ENCODE data around the gene RNF157. TPM values are rescaled to one million over a fixed set of nuclear protein-coding genes. Genes with fewer than 3 reads are reported as not detected.

The RNF157 gene
- total and polyA plus RNA-seq, 8 donors: 0.95 to 41.4 (median 4.5) TPM

DNA sequence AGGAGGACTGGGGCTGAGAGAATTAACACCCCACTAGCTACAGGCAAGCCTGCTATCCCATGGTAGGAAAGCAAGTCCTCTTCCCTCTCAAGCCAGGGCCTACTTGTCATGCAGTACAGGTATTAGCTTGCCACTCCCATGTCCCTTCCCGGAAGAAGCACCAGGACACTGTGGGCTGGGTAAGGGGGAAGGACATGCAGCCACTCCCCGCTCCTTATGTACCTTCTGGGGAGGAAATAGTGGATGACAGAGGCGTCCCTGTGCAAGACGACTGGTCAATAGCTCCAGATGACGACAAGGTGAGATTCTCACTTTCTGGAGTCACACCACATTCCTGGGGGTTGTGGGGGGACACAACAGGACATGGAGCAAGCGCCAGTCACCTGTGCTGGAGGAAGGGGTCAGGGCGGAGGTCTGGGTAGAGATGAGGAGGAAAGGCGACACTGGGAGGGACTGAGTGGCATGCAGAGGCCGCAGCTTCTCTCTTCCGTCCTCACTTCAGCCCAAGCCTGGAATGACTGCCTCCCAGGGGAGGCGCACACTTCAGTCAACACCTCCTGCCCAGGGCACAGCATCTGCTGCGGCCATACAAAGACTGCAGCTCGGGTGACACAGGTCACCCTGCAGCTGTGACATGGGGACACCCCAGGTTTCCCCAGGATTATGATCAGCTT, 84.2 kb downstream of the RNF157 start:
- 64 to 83% (median 74%) methylated on average over 12 to 13 of the region's 13 CpGs for WGBS, 5 donors
- no peaks in the 10 kb centered on the region for H3K9me3 ChIP-seq
- TF ChIP-seq POLR2AphosphoS5 (IDR thresholded peaks at IDR 0.05) (no peak), POLR2A (IDR thresholded peaks at IDR 0.05) (no peak), EP300 (IDR thresholded peaks at IDR 0.05) (no peak)
- TF ChIP-seq, protein P1, sequence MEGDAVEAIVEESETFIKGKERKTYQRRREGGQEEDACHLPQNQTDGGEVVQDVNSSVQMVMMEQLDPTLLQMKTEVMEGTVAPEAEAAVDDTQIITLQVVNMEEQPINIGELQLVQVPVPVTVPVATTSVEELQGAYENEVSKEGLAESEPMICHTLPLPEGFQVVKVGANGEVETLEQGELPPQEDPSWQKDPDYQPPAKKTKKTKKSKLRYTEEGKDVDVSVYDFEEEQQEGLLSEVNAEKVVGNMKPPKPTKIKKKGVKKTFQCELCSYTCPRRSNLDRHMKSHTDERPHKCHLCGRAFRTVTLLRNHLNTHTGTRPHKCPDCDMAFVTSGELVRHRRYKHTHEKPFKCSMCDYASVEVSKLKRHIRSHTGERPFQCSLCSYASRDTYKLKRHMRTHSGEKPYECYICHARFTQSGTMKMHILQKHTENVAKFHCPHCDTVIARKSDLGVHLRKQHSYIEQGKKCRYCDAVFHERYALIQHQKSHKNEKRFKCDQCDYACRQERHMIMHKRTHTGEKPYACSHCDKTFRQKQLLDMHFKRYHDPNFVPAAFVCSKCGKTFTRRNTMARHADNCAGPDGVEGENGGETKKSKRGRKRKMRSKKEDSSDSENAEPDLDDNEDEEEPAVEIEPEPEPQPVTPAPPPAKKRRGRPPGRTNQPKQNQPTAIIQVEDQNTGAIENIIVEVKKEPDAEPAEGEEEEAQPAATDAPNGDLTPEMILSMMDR (IDR thresholded peaks at IDR 0.05): no peak
- intact Hi-C loops (cut with DNase I; ENCODE audit: low total_unique reads): no loop called here
- peaks cover 0 to 10% (median 2%) of the 10 kb centered on the region in 4 donors for H3K4me1 ChIP-seq
- DNase-seq: no peak
- no peak overlapping the region for H3K27ac ChIP-seq
- no peak overlapping the region for H3K4me3 ChIP-seq
- peaks cover 0 to 13% (median 0%) of the 10 kb centered on the region in 4 donors for H3K36me3 ChIP-seq
- no peaks in the 10 kb centered on the region for H3K27me3 ChIP-seq

DNA sequence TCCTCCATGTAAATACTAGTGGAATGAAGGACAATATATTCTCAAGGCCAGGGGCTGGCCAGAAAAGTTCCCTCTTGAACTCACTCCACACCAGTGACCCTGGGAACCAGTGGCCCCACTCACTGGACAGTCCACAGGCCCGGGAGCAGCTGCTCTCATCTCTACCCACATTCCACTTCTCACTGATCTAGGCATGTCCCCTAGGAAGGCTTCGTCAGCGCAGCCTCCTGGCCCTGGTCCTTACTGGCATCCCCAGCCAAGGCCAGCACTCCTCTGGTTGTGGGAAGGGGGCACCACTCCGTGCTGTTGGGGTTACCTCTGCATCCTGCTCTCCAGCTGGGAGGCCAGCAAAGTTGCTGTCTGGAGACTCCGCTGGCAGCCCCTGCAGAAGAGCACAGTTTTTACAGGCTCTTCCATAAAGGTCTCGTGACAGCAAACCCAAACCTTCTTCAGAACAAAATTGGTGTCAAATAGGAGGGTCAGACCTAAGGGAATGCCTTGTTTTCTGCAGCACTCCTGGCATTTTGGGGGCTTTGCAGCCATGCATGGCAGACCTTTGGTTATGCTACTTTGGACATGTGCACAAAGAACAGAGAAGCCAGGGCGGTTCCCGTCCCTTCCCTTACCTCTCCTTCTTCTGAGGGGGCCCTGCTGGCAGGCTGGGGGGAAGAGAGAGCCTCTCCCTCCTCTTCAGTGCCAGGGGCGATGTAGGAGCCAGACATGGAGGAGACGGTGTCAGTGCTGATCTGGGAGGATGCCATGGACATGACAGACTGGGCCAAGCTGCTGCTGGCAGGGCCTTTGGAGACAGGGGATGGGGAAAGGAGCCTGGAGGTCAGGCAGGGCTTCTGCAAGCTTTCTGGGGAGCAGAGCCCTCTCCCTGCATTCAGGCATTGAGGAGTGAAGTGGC, 85.1 kb downstream of the RNF157 start:
- no peaks in the 10 kb centered on the region for H3K27me3 ChIP-seq
- H3K4me1 ChIP-seq: peaks cover 0 to 20% (median 7%) of the 10 kb centered on the region in 4 donors
- 80 to 91% (median 89%) methylated on average over 5 to 10 of the region's 10 CpGs for WGBS, 5 donors
- TF ChIP-seq POLR2AphosphoS5 (IDR thresholded peaks at IDR 0.05) (no peak), EP300 (IDR thresholded peaks at IDR 0.05) (no peak), POLR2A (IDR thresholded peaks at IDR 0.05) (no peak)
- TF ChIP-seq, protein P1 (IDR thresholded peaks at IDR 0.05): no peak
- intact Hi-C loops (cut with DNase I; ENCODE audit: low total_unique reads): no loop called here
- no peak for DNase-seq
- H3K4me3 ChIP-seq: no peak overlapping the region
- peaks cover 0 to 11% (median 0%) of the 10 kb centered on the region in 4 donors for H3K36me3 ChIP-seq
- no peak overlapping the region for H3K27ac ChIP-seq
- no peaks in the 10 kb centered on the region for H3K9me3 ChIP-seq

DNA sequence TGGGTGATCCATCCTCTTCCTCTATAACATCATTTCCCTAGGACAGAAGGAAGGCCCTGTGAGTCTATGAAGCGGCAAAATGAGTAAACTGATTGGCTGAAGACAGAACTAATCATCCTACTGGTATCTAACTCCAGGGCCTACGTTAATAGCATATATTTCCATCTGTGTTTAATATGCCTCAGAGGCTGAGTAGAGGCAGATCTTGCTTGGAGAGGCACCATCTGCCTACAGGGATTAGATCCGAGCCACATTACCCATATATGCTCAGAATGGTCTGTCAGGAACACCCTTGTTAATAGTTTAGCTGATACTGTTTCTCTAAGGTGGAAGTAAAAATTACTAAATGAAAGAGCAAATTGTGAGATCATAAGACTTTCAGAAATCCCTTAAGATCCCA, 86.0 kb downstream of the RNF157 start:
- H3K4me1 ChIP-seq: peaks cover 0 to 22% (median 10%) of the 10 kb centered on the region in 4 donors
- no peaks in the 10 kb centered on the region for H3K27me3 ChIP-seq
- intact Hi-C loops (cut with DNase I; ENCODE audit: low total_unique reads): no loop called here
- H3K27ac ChIP-seq: peak overlapping the region in 1 of 5 donors; percentile 16
- H3K4me3 ChIP-seq: no peak overlapping the region
- 90 to 93% (median 92%) methylated on average over 3 of the region's 3 CpGs for WGBS, 5 donors
- no peak for DNase-seq
- H3K9me3 ChIP-seq: no peaks in the 10 kb centered on the region
- peaks cover 0 to 11% (median 0%) of the 10 kb centered on the region in 4 donors for H3K36me3 ChIP-seq
- TF ChIP-seq POLR2A (IDR thresholded peaks at IDR 0.05): no peak
- TF ChIP-seq EP300 (IDR thresholded peaks at IDR 0.05): no peak
- TF ChIP-seq, protein P1 (IDR thresholded peaks at IDR 0.05): no peak
- no peak for TF ChIP-seq POLR2AphosphoS5 (IDR thresholded peaks at IDR 0.05)

DNA sequence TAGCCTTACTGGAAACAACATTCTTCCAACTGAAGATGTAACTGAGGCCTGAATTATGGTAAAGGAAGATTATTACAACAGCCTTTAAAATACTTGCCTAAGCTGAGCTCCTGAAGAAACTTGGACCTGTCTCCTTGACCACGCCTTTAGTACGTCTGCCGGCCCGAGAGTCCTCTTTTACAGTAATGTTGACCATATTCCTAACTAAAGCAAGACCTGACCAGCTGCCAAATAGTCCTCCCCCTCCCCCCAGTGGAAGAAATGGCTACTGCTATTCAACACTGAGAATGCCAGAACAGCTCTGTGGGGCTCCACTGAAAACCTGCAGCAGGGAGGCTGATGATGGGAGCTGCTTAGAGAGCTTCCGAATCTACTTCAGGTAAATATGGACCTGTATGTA, 86.7 kb downstream of the RNF157 start:
- Histone ChIP-seq H3K27ac (peak overlapping the region in 1 of 5 donors; percentile 16), H3K27me3 (no peaks in the 10 kb centered on the region), H3K4me1 (peaks cover 0 to 22% (median 10%) of the 10 kb centered on the region in 4 donors), H3K36me3 (peaks cover 0 to 11% (median 0%) of the 10 kb centered on the region in 4 donors), H3K4me3 (no peak overlapping the region), H3K9me3 (no peaks in the 10 kb centered on the region)
- TF ChIP-seq, protein P1 (IDR thresholded peaks at IDR 0.05): peak in 2 of 7 experiments; percentile 6 to 10
- TF ChIP-seq POLR2AphosphoS5 (IDR thresholded peaks at IDR 0.05): no peak
- 35 to 52% (median 37%) methylated on average over 5 of the region's 5 CpGs for WGBS, 5 donors
- peak in 1 of 2 donors; percentile 73 for DNase-seq
- intact Hi-C loops (cut with DNase I; ENCODE audit: low total_unique reads): no loop called here
